Esophagus squamous epithelium (tissue), 5 donors: ENCODE measurements around the gene SLC22A15. TPM values are rescaled to one million over a fixed set of nuclear protein-coding genes. Genes with fewer than 3 reads are reported as not detected.

ENCODE experiments used
- DNase-seq: peaks from one replicate; lab custom pipeline; 2025; lab: John Stamatoyannopoulos, UW
- H3K27ac ChIP-seq, 4 donors: fragments of 200-600 bp; sonication (generic); one replicate each; pipeline ENCODE4 v1.5.1; 2016 to 2019; ENCODE audit warnings: mild to moderate bottlenecking in 1 of 4
- H3K27me3 ChIP-seq, 4 donors: fragments of 200-600 bp; sonication (generic); 1 replicate in 3 of 4; 2 replicates in 1 of 4; pipeline versions ENCODE4 v1.5.1 to v1.6.0; 2017 to 2021; ENCODE audit warnings: antibody characterized with exemption in 1 of 4
- H3K36me3 ChIP-seq, 3 donors: fragments of 200-600 bp; sonication (generic); one replicate each; pipeline ENCODE4 v1.5.1; 2016 to 2019
- H3K4me1 ChIP-seq, 3 donors: fragments of 200-600 bp; sonication (generic); one replicate each; pipeline ENCODE4 v1.5.1; 2017 to 2019
- H3K4me3 ChIP-seq, 4 donors: fragments of 200-600 bp; sonication (generic); 1 replicate in 3 of 4; 2 replicates in 1 of 4; pipeline ENCODE4 v1.5.1; 2016 to 2019; ENCODE audit warnings: mild to moderate bottlenecking in 2 of 4, moderate library complexity in 1 of 4
- H3K9me3 ChIP-seq, 3 donors: fragments of 200-600 bp; sonication (generic); one replicate each; pipeline ENCODE4 v1.5.1; 2016 to 2019
- CTCF ChIP-seq, 6 experiments: fragments of 450-650 bp in 4 of 6; fragments of 200-600 bp in 2 of 6; sonication (generic) in 2 of 6; IDR thresholded peaks; one replicate each; pipeline ENCODE4 v1.5.1; 2016 to 2019; ENCODE audit warnings: antibody characterized with exemption in 6 of 6, mild to moderate bottlenecking in 4 of 6, moderate library complexity in 4 of 6
- POLR2A ChIP-seq, 4 donors: fragments of 450-650 bp; IDR thresholded peaks; one replicate each; pipeline ENCODE4 v1.6.1; 2017; ENCODE audit warnings: antibody characterized with exemption in 4 of 4, mild to moderate bottlenecking in 4 of 4, moderate library complexity in 3 of 4
- WGBS, 2 donors: methylation state at CpG; one replicate each; pipeline ENCODE4 v1.1.5; 2018; 5-methylcytosine and 5-hydroxymethylcytosine counted together
- intact Hi-C: fragments of 100-400 bp; cut with DNase I; formaldehyde crosslinking; loops from one replicate; pipeline ENCODE4 v1.15.0; 2022
- total RNA-seq, 4 donors: library from RNA; depleted of rRNA; stranded (reverse); fragments of >200 nt; gene quantifications; one replicate each; pipeline ENCODE4 v1.1.0, GENCODE V29; 2016
- donor health status: DM: yes; HTN: yes; CAD: no.

The SLC22A15 gene
- total RNA-seq, 4 donors from 2014 or later, result 7.2 to 12.0 (median 9.4) TPM

- intact Hi-C loops, result no loop called here
- H3K27me3 ChIP-seq, result no peaks in the 10 kb centered on the region
- no peak for TF ChIP-seq POLR2A (IDR thresholded peaks at IDR 0.05)
- TF ChIP-seq CTCF (IDR thresholded peaks at IDR 0.05), result no peak
Measured at GRCh38 chr1:116087628-116088027, 111.3 kb downstream of the SLC22A15 start.

GRCh38 chr1:116089870-116090269, 113.6 kb downstream of the SLC22A15 start:
- intact Hi-C loops, result no loop called here
- H3K27ac ChIP-seq, result no peak overlapping the region
- 73 to 96% methylated on average over 1 of the region's 1 CpG for WGBS, 2 donors
- H3K4me1 ChIP-seq, result peaks cover 0 to 15% (median 0%) of the 10 kb centered on the region in 3 donors
- H3K4me3 ChIP-seq, result no peak overlapping the region
- no peaks in the 10 kb centered on the region for H3K27me3 ChIP-seq
- no peak for TF ChIP-seq POLR2A (IDR thresholded peaks at IDR 0.05)
- no peak for TF ChIP-seq CTCF (IDR thresholded peaks at IDR 0.05)
- DNase-seq, result no peak
- H3K9me3 ChIP-seq, result peaks cover 0 to 42% (median 0%) of the 10 kb centered on the region in 3 donors
- no peaks in the 10 kb centered on the region for H3K36me3 ChIP-seq

More at GRCh38 chr1:116087628-116088027, 111.3 kb downstream of the SLC22A15 start:
- DNase-seq, result no peak
- Histone ChIP-seq H3K9me3 (peaks cover 0 to 31% (median 0%) of the 10 kb centered on the region in 3 donors), H3K4me1 (peaks cover 0 to 6% (median 0%) of the 10 kb centered on the region in 3 donors), H3K27ac (no peak overlapping the region), H3K36me3 (no peaks in the 10 kb centered on the region), H3K4me3 (no peak overlapping the region)

- Histone ChIP-seq H3K27me3 (no peaks in the 10 kb centered on the region), H3K9me3 (peaks cover 0 to 51% (median 0%) of the 10 kb centered on the region in 3 donors), H3K4me1 (peaks cover 0 to 15% (median 0%) of the 10 kb centered on the region in 3 donors), H3K27ac (no peak overlapping the region), H3K4me3 (no peak overlapping the region), H3K36me3 (no peaks in the 10 kb centered on the region)
- TF ChIP-seq POLR2A (IDR thresholded peaks at IDR 0.05) (no peak), CTCF (IDR thresholded peaks at IDR 0.05) (no peak)
- intact Hi-C loops, result no loop called here
- 67 to 89% methylated on average over 1 of the region's 1 CpG for WGBS, 2 donors
- DNase-seq, result no peak
Measured at GRCh38 chr1:116091083-116091482, 114.8 kb downstream of the SLC22A15 start.

GRCh38 chr1:116092752-116093489, 116.6 kb downstream of the SLC22A15 start:
- WGBS, 2 donors, result 60 to 67% methylated on average over 3 of the region's 3 CpGs
- intact Hi-C loops, result no loop called here
- TF ChIP-seq POLR2A (IDR thresholded peaks at IDR 0.05) (no peak), CTCF (IDR thresholded peaks at IDR 0.05) (no peak)
- Histone ChIP-seq H3K4me1 (peaks cover 0 to 15% (median 0%) of the 10 kb centered on the region in 3 donors), H3K27ac (peak overlapping the region in 1 of 4 donors; percentile 34), H3K27me3 (no peaks in the 10 kb centered on the region), H3K4me3 (no peak overlapping the region), H3K36me3 (no peaks in the 10 kb centered on the region), H3K9me3 (peaks cover 0 to 55% (median 0%) of the 10 kb centered on the region in 3 donors)
- DNase-seq, result no peak

- H3K36me3 ChIP-seq, result no peaks in the 10 kb centered on the region
- no peak for DNase-seq
- H3K4me3 ChIP-seq, result no peak overlapping the region
- H3K27ac ChIP-seq, result no peak overlapping the region
- H3K4me1 ChIP-seq, result peaks cover 0 to 15% (median 0%) of the 10 kb centered on the region in 3 donors
- H3K9me3 ChIP-seq, result peaks cover 0 to 42% (median 0%) of the 10 kb centered on the region in 3 donors
- intact Hi-C loops, result no loop called here
- H3K27me3 ChIP-seq, result no peaks in the 10 kb centered on the region
- no peak for TF ChIP-seq POLR2A (IDR thresholded peaks at IDR 0.05)
- TF ChIP-seq CTCF (IDR thresholded peaks at IDR 0.05), result no peak
Measured at GRCh38 chr1:116095027-116095426, 118.7 kb downstream of the SLC22A15 start.
